Colonic mucosa (tissue), 4 donors: ENCODE measurements around the gene PTPRM. TPM values are rescaled to one million over a fixed set of nuclear protein-coding genes. Genes with fewer than 3 reads are reported as not detected.

Source experiments
- DNase-seq: peaks from one replicate; pipeline ENCODE4 v3.0.0-alpha.2; 2020
- H3K27ac ChIP-seq: fragments of 200-600 bp; one replicate; pipeline ENCODE4 v1.8.0; 2021
- H3K27me3 ChIP-seq: fragments of 200-600 bp; one replicate; pipeline ENCODE4 v1.8.0; 2021
- H3K36me3 ChIP-seq: fragments of 200-600 bp; one replicate; pipeline ENCODE4 v1.8.0; 2021
- H3K4me1 ChIP-seq: fragments of 200-600 bp; one replicate; pipeline ENCODE4 v1.8.0; 2021; ENCODE audit warnings: mild to moderate bottlenecking
- H3K4me3 ChIP-seq: fragments of 200-600 bp; one replicate; pipeline ENCODE4 v1.8.0; 2021
- H3K9ac ChIP-seq, 2 donors: one replicate each; pipeline ENCODE4 v1.7.0; 2013; ENCODE audit warnings: control low read depth in 2 of 2, low read depth in 2 of 2, low read length in 2 of 2
- H3K9me3 ChIP-seq: fragments of 200-600 bp; one replicate; pipeline ENCODE4 v1.8.0; 2021
- CTCF ChIP-seq: fragments of 200-600 bp; IDR thresholded peaks from one replicate; pipeline ENCODE4 v1.8.0; 2022; ENCODE audit warnings: antibody characterized with exemption, mild to moderate bottlenecking
- intact Hi-C: fragments of 100-400 bp; cut with DNase I; formaldehyde crosslinking; loops from one replicate; pipeline ENCODE4 v1.14.1; 2022
- total RNA-seq, 2 donors: library from RNA; stranded (reverse); fragmentation: NEBNext Ultra II Directional in 1 of 2; extraction: Animal tissue kit (Norgen Biotek cat#: 25700) in 1 of 2; gene quantifications; one replicate each; pipeline ENCODE4 v1.2.1, GENCODE V29; 2021
- donor health status: healthy.
- donor health status: DM: no; HTN: no; CAD: no.
- donor health status: DM: no; HTN: no; CAD: no.

Gene PTPRM
- total RNA-seq, 2 donors from 2014 or later = 8.1 to 13.9 TPM

DNA sequence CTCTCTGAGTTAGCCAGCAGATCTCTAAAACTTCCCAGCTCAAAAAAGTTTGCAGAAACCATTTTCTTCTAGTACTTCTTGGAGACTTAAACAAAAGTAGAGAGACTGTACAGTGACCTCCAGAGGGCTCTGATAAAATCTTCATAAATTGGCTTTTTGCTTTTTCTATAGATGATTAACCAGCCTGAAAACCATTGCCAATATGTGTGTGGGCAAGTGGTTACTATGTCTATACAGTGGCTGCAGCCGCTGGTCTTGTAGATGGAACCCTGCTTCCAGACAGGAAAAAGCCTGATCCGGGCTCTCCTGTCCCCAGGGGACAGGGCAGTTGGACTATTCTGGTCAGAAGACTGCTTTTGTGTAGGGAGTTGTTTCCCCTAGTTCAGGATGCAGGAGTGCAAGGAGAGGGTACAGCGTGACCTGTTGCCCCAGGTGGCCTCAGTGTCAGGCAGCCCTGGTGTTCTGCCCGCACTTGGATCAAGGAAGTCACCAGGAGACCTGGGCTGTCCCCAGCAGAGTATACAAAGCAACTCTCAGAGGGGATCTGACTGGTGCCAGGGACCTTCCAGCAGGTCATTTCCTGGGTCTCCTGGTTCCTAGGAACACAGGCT, 7.3 kb upstream of the PTPRM start:
- no peak for DNase-seq
- no peaks in the 10 kb centered on the region for H3K4me1 ChIP-seq
- no peaks in the 10 kb centered on the region for H3K36me3 ChIP-seq
- no peaks in the 10 kb centered on the region for H3K27me3 ChIP-seq
- H3K9ac ChIP-seq = no peak overlapping the region
- no peak overlapping the region for H3K4me3 ChIP-seq
- H3K9me3 ChIP-seq = no peaks in the 10 kb centered on the region
- intact Hi-C loops = no loop called here
- H3K27ac ChIP-seq = no peak overlapping the region
- TF ChIP-seq CTCF = no peak

DNA sequence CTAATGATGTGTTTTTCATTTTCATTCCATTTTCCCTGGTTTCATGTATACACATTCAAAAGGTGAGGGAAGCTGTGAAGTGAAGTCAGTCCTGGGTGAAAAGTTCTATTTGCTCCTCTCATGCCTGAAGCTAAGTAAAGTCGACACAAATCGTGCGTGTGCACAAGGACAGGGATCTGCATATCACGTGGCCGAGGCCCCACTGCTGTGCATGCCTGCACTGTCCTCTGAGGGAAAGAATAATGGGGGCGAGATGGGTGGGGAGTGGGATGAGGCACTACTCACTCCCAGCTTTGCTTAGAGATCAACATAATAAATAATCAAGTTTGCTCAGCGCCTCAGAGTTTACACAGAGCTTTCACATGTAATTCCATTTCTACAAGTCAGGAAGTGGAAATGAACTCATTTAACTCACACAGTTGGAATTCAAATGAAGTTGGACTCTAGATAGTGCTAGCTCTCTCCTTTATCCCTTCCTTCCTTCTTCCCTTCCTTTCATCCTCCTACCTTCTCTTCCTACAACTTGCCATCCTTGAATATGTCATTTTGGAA, 5.1 kb upstream of the PTPRM start:
- Histone ChIP-seq H3K9me3 (no peaks in the 10 kb centered on the region), H3K27ac (no peak overlapping the region), H3K36me3 (no peaks in the 10 kb centered on the region), H3K4me3 (no peak overlapping the region), H3K27me3 (no peaks in the 10 kb centered on the region), H3K9ac (no peak overlapping the region), H3K4me1 (no peaks in the 10 kb centered on the region)
- intact Hi-C loops = no loop called here
- DNase-seq = no peak
- no peak for TF ChIP-seq CTCF

GRCh38 chr18:7562491-7562890, 4.6 kb upstream of the PTPRM start:
- TF ChIP-seq CTCF = no peak
- Histone ChIP-seq H3K4me3 (no peak overlapping the region), H3K27me3 (peaks cover 2% of the 10 kb centered on the region), H3K9ac (no peak overlapping the region), H3K9me3 (no peaks in the 10 kb centered on the region), H3K27ac (no peak overlapping the region), H3K4me1 (no peaks in the 10 kb centered on the region), H3K36me3 (no peaks in the 10 kb centered on the region)
- DNase-seq = no peak
- intact Hi-C loops = no loop called here

- no peaks in the 10 kb centered on the region for H3K36me3 ChIP-seq
- peaks cover 22% of the 10 kb centered on the region for H3K27me3 ChIP-seq
- H3K9me3 ChIP-seq = no peaks in the 10 kb centered on the region
- no peak overlapping the region for H3K4me3 ChIP-seq
- no peak overlapping the region for H3K27ac ChIP-seq
- intact Hi-C loops = loop anchor here (5.0 kb wide), 1 partner anchor 293 kb away; no protein-coding TSS in a partner anchor
- no peaks in the 10 kb centered on the region for H3K4me1 ChIP-seq
- no peak overlapping the region for H3K9ac ChIP-seq
- no peak for DNase-seq
- no peak for TF ChIP-seq CTCF
Measured at GRCh38 chr18:7565677-7566076, 1.4 kb upstream of the PTPRM start.

DNA sequence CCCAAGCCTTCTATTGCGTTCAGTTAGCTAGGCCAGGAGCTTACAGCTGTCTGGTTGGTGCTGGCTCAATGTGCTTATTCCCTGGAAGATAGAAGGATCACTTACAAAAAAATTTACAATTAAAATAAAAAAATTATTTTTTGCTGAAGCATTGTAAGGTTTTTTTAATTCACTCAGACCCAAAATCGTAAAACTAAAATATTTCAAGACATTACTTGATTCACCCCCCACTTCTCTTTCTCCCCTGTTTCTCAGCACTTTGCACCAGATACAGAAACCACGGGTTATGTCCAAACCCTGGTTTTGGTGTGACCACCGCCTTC, 911 bp upstream of the PTPRM start:
- TF ChIP-seq CTCF = no peak
- no peak for DNase-seq
- Histone ChIP-seq H3K27me3 (peaks cover 22% of the 10 kb centered on the region), H3K4me1 (no peaks in the 10 kb centered on the region), H3K27ac (peak overlapping the region; percentile 89), H3K9ac (peak overlapping the region; percentile 47 to 58), H3K4me3 (peak overlapping the region; percentile 58), H3K36me3 (no peaks in the 10 kb centered on the region), H3K9me3 (no peaks in the 10 kb centered on the region)
- intact Hi-C loops = loop anchor here (5.0 kb wide), 1 partner anchor 294 kb away; no protein-coding TSS in a partner anchor
